HCT116 (cell line): ENCODE measurements around the gene RABGAP1. TPM values are rescaled to one million over a fixed set of nuclear protein-coding genes. Genes with fewer than 3 reads are reported as not detected.

Source experiments
- ATAC-seq: fragments of 200-7000 bp; cut with Tn5 transposase; 2 replicates; pipeline ENCODE4 v1.9.1; 2020; ENCODE audit warnings: mild to moderate bottlenecking, moderate library complexity
- BruUV-seq: library from RNA; stranded (reverse); fragments of 400-500 nt; replicated peaks from 2 replicates; lab custom pipeline; 2021; lab: Mats Ljungman, UMichigan
- CTCF ChIA-PET: fragments of 300-600 bp; sonication (Branson Sonifier 250); formaldehyde crosslinking; loops from one replicate; lab custom pipeline; 2021; ENCODE audit warnings: antibody characterized with exemption; lab: Charles Lee
- POLR2A ChIA-PET: fragments of 300-600, 350-600 bp; sonication (Branson Sonifier 250); formaldehyde crosslinking; loops from one replicate; lab custom pipeline; 2021; ENCODE audit warnings: antibody characterized with exemption; lab: Charles Lee
- RAD21 ChIA-PET, 2 experiments: fragments of 300-600 bp; sonication (Branson Sonifier 250); formaldehyde crosslinking; loops; one replicate each; lab custom pipeline; 2023; ENCODE audit warnings: low total read pairs in 2 of 2; ENCODE audit not compliant: uncharacterized antibody in 2 of 2, unreplicated experiment in 2 of 2, low non-redundant PET in 1 of 2; lab: Charles Lee
- DNase-seq: peaks from one replicate; pipeline ENCODE4 v3.0.0-alpha.2; 2010; ENCODE audit warnings: low read depth, low spot score
- H2AFZ ChIP-seq: fragments of 200-600 bp; shearing (Covaris generic), sonication (generic); 2 replicates; pipeline ENCODE4 v1.6.1; 2017; ENCODE audit warnings: low read depth, mixed run types, mixed read lengths, antibody characterized with exemption, low read length; ENCODE audit not compliant: poor library complexity, severe bottlenecking
- H3K27ac ChIP-seq: 2 replicates; pipeline ENCODE4 v1.5.1; 2012; ENCODE audit warnings: low read depth, low read length
- H3K27me3 ChIP-seq: fragments of 200-600 bp; sonication (generic); 2 replicates; pipeline ENCODE4 v1.6.1; 2016; ENCODE audit warnings: mixed run types, low read length, mixed read lengths; ENCODE audit not compliant: insufficient read depth
- H3K36me3 ChIP-seq, 2 experiments: fragments of 200-500 bp in 1 of 2; fragments of 200-600 bp in 1 of 2; sonication (Bioruptor generic) in 1 of 2; sonication (generic) in 1 of 2; 2 replicates each; pipeline versions ENCODE4 v1.5.1 to v1.6.1; 2014 to 2016; ENCODE audit warnings: low read length in 2 of 2, inconsistent platforms in 1 of 2, mixed read lengths in 1 of 2, mixed run types in 1 of 2; ENCODE audit not compliant: insufficient read depth in 2 of 2, control insufficient read depth in 1 of 2
- H3K4me1 ChIP-seq, 2 experiments: fragments of 200-600 bp in 1 of 2; sonication (generic) in 1 of 2; 2 replicates each; pipeline versions ENCODE4 v1.5.1 to v1.6.1; 2012 to 2017; ENCODE audit warnings: low read length in 2 of 2, inconsistent platforms in 1 of 2, mild to moderate bottlenecking in 1 of 2, mixed read lengths in 1 of 2, mixed run types in 1 of 2, moderate library complexity in 1 of 2; ENCODE audit not compliant: insufficient read depth in 2 of 2, control insufficient read depth in 1 of 2
- H3K4me2 ChIP-seq: fragments of 200-600 bp; sonication (generic); 2 replicates; pipeline ENCODE4 v1.6.1; 2017; ENCODE audit warnings: mixed run types, low read length, mixed read lengths
- H3K4me3 ChIP-seq, 2 experiments: fragments of 200-600 bp in 1 of 2; sonication (generic) in 1 of 2; replicated peaks in 1 of 2; 2 replicates each; pipeline ENCODE4 v1.5.1; 2011 to 2016; ENCODE audit warnings: low read length in 2 of 2, control low read depth in 1 of 2, low read depth in 1 of 2, mild to moderate bottlenecking in 1 of 2, mixed read lengths in 1 of 2, mixed run types in 1 of 2
- H3K79me2 ChIP-seq: fragments of 200-600 bp; sonication (generic); 2 replicates; pipeline ENCODE4 v1.6.1; 2017; ENCODE audit warnings: mild to moderate bottlenecking, mixed run types, low read length, moderate library complexity, mixed read lengths; ENCODE audit not compliant: insufficient read depth
- H3K9ac ChIP-seq: fragments of 200-600 bp; sonication (generic); 2 replicates; pipeline ENCODE4 v1.6.1; 2016; ENCODE audit warnings: low read length, mixed read lengths
- H3K9me2 ChIP-seq: fragments of 200-600 bp; sonication (generic), shearing (Covaris generic); 2 replicates; pipeline ENCODE4 v1.6.1; 2017; ENCODE audit warnings: mixed run types, mild to moderate bottlenecking, moderate library complexity; ENCODE audit not compliant: insufficient read depth
- H3K9me3 ChIP-seq, 2 experiments: fragments of 200-500 bp in 1 of 2; fragments of 200-600 bp in 1 of 2; sonication (Bioruptor generic) in 1 of 2; sonication (generic) in 1 of 2; 2 replicates each; pipeline ENCODE4 v1.6.1; 2014 to 2017; ENCODE audit warnings: low read length in 2 of 2, mixed read lengths in 2 of 2, inconsistent platforms in 1 of 2, low read depth in 1 of 2, mild to moderate bottlenecking in 1 of 2, mixed run types in 1 of 2, moderate library complexity in 1 of 2; ENCODE audit not compliant: control insufficient read depth in 1 of 2, insufficient read depth in 1 of 2
- H4K20me1 ChIP-seq: fragments of 200-600 bp; sonication (generic), shearing (Covaris generic); 2 replicates; pipeline ENCODE4 v1.6.1; 2017; ENCODE audit warnings: mixed run types, mild to moderate bottlenecking, moderate library complexity; ENCODE audit not compliant: insufficient read depth
- CBX3 ChIP-seq: IDR thresholded peaks from 2 replicates; pipeline ENCODE4 v1.6.1; 2012; ENCODE audit warnings: low read depth
- CEBPB ChIP-seq: IDR thresholded peaks from 2 replicates; pipeline ENCODE4 v1.6.1; 2012; ENCODE audit warnings: low read depth
- EGR1 ChIP-seq: IDR thresholded peaks from 2 replicates; pipeline ENCODE4 v1.6.1; 2012; ENCODE audit warnings: low read depth
- ELF1 ChIP-seq: IDR thresholded peaks from 2 replicates; pipeline ENCODE4 v1.6.1; 2012; ENCODE audit warnings: low read depth, borderline replicate concordance
- EZH2phosphoT487 ChIP-seq: fragments of 200-600 bp; IDR thresholded peaks from 2 replicates; pipeline ENCODE4 v1.6.1; 2018; ENCODE audit warnings: antibody characterized with exemption, borderline replicate concordance
- FOSL1 ChIP-seq: IDR thresholded peaks from 2 replicates; pipeline ENCODE4 v1.6.1; 2012; ENCODE audit warnings: low read depth
- POLR2A ChIP-seq: IDR thresholded peaks from 2 replicates; pipeline ENCODE4 v1.7.0; 2011; ENCODE audit warnings: borderline replicate concordance; ENCODE audit not compliant: insufficient read depth, insufficient read length; ENCODE audit errors: extremely low read depth
- POLR2AphosphoS5 ChIP-seq: IDR thresholded peaks from 2 replicates; pipeline ENCODE4 v1.6.1; 2011; ENCODE audit warnings: mild to moderate bottlenecking, low read depth, low read length, moderate library complexity
- RAD21 ChIP-seq: IDR thresholded peaks from 2 replicates; pipeline ENCODE4 v1.6.1; 2012; ENCODE audit warnings: low read depth, mild to moderate bottlenecking
- SIN3A ChIP-seq: IDR thresholded peaks from 2 replicates; pipeline ENCODE4 v1.6.1; 2012; ENCODE audit warnings: low read depth
- SP1 ChIP-seq: IDR thresholded peaks from 2 replicates; pipeline ENCODE4 v1.6.1; 2012; ENCODE audit warnings: low read depth
- SRF ChIP-seq: IDR thresholded peaks from 2 replicates; pipeline ENCODE4 v1.6.1; 2012; ENCODE audit warnings: low read depth
- TCF7L2 ChIP-seq: IDR thresholded peaks from 2 replicates; pipeline ENCODE4 v1.7.0; 2011; ENCODE audit warnings: borderline replicate concordance, inconsistent platforms; ENCODE audit not compliant: insufficient read depth, insufficient read length; ENCODE audit errors: extremely low read depth
- YY1 ChIP-seq: IDR thresholded peaks from 2 replicates; pipeline ENCODE4 v1.6.1; 2011; ENCODE audit warnings: low read length, low read depth, moderate library complexity, mild to moderate bottlenecking; ENCODE audit not compliant: insufficient replicate concordance; ENCODE audit errors: extremely low read depth
- ZBTB33 ChIP-seq: IDR thresholded peaks from 2 replicates; pipeline ENCODE4 v1.6.1; 2011; ENCODE audit warnings: mild to moderate bottlenecking, low read length, moderate library complexity; ENCODE audit not compliant: insufficient replicate concordance; ENCODE audit errors: extremely low read depth
- ZFX ChIP-seq: fragments of 450-650 bp; IDR thresholded peaks from 2 replicates; pipeline ENCODE4 v1.6.1; 2017
- ZNF274 ChIP-seq: fragments of 200-500 bp; sonication (Bioruptor generic); IDR thresholded peaks from 2 replicates; pipeline ENCODE4 v1.6.1; 2014; ENCODE audit warnings: mild to moderate bottlenecking, low read depth, low read length, inconsistent platforms
- intact Hi-C: fragments of 100-400 bp; cut with micrococcal nuclease; formaldehyde crosslinking; loops from 2 replicates; pipeline ENCODE4 v1.10.0; 2022
- total RNA-seq: library from RNA; stranded (reverse); gene quantifications from one replicate; pipeline ENCODE4 v1.2.1, GENCODE V29; 2021; ENCODE audit not compliant: unreplicated experiment
- TF ChIP-seq, protein P1 (sequence below): IDR thresholded peaks from 2 replicates; pipeline ENCODE4 v1.6.1; 2012
- TF ChIP-seq, protein P2 (sequence below): IDR thresholded peaks from 2 replicates; pipeline ENCODE4 v1.6.1; 2012

Gene RABGAP1
- total RNA-seq, 1 experiment from 2014 or later, result 29.7 TPM

- TF ChIP-seq ZBTB33 (no peak), CEBPB (no peak), ZNF274 (no peak), SIN3A (no peak), RAD21 (no peak), TCF7L2 (no peak), SRF (no peak), EGR1 (no peak)
- TF ChIP-seq, protein P1, sequence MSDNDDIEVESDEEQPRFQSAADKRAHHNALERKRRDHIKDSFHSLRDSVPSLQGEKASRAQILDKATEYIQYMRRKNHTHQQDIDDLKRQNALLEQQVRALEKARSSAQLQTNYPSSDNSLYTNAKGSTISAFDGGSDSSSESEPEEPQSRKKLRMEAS, result no peak
Observed at GRCh38 chr9:122988141-122988540, 47.3 kb downstream of the RABGAP1 start (continued).

DNA sequence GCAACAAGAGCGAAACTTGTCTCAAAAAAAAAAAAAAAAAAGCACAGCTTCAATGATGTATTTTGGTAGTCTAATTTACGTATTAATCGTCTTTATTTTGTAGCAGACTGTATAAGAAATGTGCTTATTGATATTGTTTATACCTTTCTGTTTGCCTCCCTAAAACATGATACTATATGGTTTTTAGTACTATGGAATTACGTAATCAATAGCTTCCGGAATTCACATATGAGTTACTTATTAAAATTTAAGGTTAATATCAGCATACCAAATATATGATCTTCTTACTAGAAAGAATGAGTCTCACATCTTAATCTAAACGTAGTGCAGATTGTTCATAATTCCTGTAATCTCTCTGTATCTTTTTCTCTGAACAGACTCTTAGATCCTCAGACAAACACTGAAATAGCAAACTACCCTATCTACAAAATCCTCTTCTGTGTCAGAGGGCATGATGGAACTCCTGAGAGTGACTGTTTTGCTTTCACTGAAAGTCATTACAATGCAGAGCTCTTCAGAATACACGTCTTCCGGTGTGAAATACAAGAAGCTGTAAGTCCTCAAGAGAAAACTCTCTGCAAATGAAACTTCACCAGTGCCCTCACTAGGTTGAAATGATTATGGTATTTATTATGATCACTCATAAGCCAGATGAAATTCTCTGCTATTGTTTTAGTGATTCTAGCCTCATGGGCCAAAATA, 48.3 kb downstream of the RABGAP1 start:
- H3K9me2 ChIP-seq, result no peaks in the 10 kb centered on the region
- ChIA-PET CTCF (no interaction called here), POLR2A (no interaction called here), RAD21 (interaction anchor here in 1 of 2 experiments (0.6 kb wide), 1 partner anchor 47 kb away, joined by 3 read pairs; no protein-coding TSS in a partner anchor)
- no peaks in the 10 kb centered on the region for H3K4me1 ChIP-seq
- BruUV-seq, result no TSS peak
- H3K9me3 ChIP-seq, result no peaks in the 10 kb centered on the region
- intact Hi-C loops, result no loop called here
- H4K20me1 ChIP-seq, result no peaks in the 10 kb centered on the region
- TF ChIP-seq FOSL1 (no peak), EZH2phosphoT487 (no peak), POLR2AphosphoS5 (no peak), YY1 (no peak), TCF7L2 (no peak), POLR2A (no peak), CEBPB (no peak), ELF1 (no peak), CBX3 (no peak), ZNF274 (no peak), ZFX (no peak), SP1 (no peak)
- TF ChIP-seq, protein P2, sequence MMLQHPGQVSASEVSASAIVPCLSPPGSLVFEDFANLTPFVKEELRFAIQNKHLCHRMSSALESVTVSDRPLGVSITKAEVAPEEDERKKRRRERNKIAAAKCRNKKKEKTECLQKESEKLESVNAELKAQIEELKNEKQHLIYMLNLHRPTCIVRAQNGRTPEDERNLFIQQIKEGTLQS, result no peak
- H3K36me3 ChIP-seq, result peaks cover 10 to 16% of the 10 kb centered on the region in 2 experiments; a peak in 3 of 4 replicates
- ATAC-seq, result no peak
- H3K27me3 ChIP-seq, result no peaks in the 10 kb centered on the region
- no peak overlapping the region for H3K9ac ChIP-seq
- H3K4me2 ChIP-seq, result no peak overlapping the region
- H2AFZ ChIP-seq, result no peak overlapping the region
- H3K27ac ChIP-seq, result no peak overlapping the region
- H3K4me3 ChIP-seq, result no peak overlapping the region
- no peak for DNase-seq
- H3K79me2 ChIP-seq, result no peaks in the 10 kb centered on the region
